PFSK-1 (cell line): Measurements from ENCODE around the gene MAST4.

Source experiments
- FOXP2 ChIP-seq: optimal IDR thresholded peaks from 2 replicates; pipeline ENCODE3; 2011; ENCODE audit warnings: borderline replicate concordance, control low read depth, inconsistent platforms; ENCODE audit not compliant: insufficient read depth; ENCODE audit errors: extremely low read length, extremely low read depth
- POLR2AphosphoS5 ChIP-seq: IDR thresholded peaks from 2 replicates; pipeline ENCODE4 v1.6.1; 2012; ENCODE audit warnings: low read depth, mild to moderate bottlenecking, control low read depth, low read length, moderate library complexity
- SIN3A ChIP-seq: IDR thresholded peaks from 2 replicates; pipeline ENCODE4 v1.6.1; 2012; ENCODE audit warnings: mild to moderate bottlenecking, low read length, moderate library complexity, borderline replicate concordance; ENCODE audit not compliant: insufficient read depth
- TAF1 ChIP-seq: IDR thresholded peaks from 2 replicates; pipeline ENCODE4 v1.6.1; 2012; ENCODE audit warnings: low read length, control low read depth, borderline replicate concordance; ENCODE audit not compliant: insufficient read depth
- TF ChIP-seq, protein P1 (sequence below), 2 experiments: IDR thresholded peaks; 2 replicates each; pipeline versions ENCODE4 v1.6.1 to v1.8.0; 2011 to 2012; ENCODE audit warnings: low read depth in 2 of 2, low read length in 2 of 2, control low read depth in 1 of 2, inconsistent platforms in 1 of 2, mild to moderate bottlenecking in 1 of 2, moderate library complexity in 1 of 2; ENCODE audit not compliant: insufficient read depth in 1 of 2

MAST4 gene

DNA sequence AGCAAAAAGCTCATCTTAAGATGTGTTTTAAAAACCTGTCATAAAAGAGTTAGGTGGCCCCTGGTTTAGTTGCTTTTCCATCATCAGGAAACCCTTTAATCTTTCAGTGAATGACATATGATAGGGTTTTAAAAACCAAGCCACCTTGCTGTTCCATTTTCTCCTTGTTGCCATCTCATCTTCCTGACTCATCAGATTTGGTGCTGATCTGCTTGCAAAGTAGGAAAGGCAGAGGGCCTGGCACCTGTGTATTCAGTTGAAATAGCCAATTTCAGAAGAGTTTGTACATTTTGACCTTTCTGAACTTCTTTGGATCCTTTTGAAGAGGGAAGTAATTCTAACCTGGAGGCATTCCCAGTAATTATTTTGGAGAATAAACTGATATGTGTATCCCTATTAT, 327.7 kb downstream of the MAST4 start:
- TF ChIP-seq TAF1, result no peak
- no peak for TF ChIP-seq FOXP2
- TF ChIP-seq SIN3A, result no peak
- TF ChIP-seq POLR2AphosphoS5, result no peak
- TF ChIP-seq, protein P1, sequence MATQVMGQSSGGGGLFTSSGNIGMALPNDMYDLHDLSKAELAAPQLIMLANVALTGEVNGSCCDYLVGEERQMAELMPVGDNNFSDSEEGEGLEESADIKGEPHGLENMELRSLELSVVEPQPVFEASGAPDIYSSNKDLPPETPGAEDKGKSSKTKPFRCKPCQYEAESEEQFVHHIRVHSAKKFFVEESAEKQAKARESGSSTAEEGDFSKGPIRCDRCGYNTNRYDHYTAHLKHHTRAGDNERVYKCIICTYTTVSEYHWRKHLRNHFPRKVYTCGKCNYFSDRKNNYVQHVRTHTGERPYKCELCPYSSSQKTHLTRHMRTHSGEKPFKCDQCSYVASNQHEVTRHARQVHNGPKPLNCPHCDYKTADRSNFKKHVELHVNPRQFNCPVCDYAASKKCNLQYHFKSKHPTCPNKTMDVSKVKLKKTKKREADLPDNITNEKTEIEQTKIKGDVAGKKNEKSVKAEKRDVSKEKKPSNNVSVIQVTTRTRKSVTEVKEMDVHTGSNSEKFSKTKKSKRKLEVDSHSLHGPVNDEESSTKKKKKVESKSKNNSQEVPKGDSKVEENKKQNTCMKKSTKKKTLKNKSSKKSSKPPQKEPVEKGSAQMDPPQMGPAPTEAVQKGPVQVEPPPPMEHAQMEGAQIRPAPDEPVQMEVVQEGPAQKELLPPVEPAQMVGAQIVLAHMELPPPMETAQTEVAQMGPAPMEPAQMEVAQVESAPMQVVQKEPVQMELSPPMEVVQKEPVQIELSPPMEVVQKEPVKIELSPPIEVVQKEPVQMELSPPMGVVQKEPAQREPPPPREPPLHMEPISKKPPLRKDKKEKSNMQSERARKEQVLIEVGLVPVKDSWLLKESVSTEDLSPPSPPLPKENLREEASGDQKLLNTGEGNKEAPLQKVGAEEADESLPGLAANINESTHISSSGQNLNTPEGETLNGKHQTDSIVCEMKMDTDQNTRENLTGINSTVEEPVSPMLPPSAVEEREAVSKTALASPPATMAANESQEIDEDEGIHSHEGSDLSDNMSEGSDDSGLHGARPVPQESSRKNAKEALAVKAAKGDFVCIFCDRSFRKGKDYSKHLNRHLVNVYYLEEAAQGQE (IDR thresholded peaks at IDR 0.05; ENCODE audit: insufficient read depth in 1 of 2, low read depth in 2 of 2, low read length in 2 of 2), result no peak

DNA sequence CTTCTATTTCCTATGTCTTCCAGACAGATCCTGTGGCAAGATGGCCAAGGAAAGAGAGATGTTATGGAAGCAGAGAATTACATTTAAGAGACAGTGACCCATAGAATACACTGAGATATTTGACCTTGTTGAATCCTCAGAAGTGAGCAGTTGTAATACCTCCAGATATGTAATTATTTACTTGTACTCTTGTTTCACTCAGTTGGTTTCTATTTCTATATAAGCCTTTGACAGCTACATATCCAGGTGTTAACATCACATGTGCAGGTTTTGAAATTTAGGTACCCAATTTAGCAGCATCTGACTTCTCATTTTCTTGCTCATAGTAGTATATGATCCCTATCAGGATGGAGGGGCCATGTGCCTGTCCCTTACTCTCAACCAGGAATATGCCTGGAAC, 330.9 kb downstream of the MAST4 start:
- no peak for TF ChIP-seq FOXP2
- TF ChIP-seq POLR2AphosphoS5, result no peak
- no peak for TF ChIP-seq SIN3A
- TF ChIP-seq, protein P1 (IDR thresholded peaks at IDR 0.05; ENCODE audit: insufficient read depth in 1 of 2, low read depth in 2 of 2, low read length in 2 of 2), result no peak
- no peak for TF ChIP-seq TAF1

DNA sequence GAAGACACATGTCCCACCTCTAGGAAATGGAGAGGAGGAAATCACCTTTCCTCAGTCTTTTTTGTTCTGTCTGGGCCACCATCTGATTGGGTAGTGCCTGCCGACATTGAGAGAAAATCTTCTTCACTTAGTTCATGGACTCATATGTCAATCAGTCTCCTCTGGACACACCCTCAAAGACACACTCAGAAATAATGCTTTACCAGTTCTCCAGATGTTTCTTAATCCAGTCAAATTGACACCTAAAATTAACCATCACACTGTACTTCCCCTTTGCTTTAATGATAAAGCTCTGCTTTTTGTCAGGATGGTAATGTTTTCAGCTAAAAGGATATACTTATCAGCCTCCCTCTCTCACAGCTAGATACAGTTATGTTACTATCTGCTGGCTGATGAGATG, 333.1 kb downstream of the MAST4 start:
- TF ChIP-seq FOXP2, result no peak
- no peak for TF ChIP-seq SIN3A
- TF ChIP-seq TAF1, result no peak
- TF ChIP-seq, protein P1 (IDR thresholded peaks at IDR 0.05; ENCODE audit: insufficient read depth in 1 of 2, low read depth in 2 of 2, low read length in 2 of 2), result no peak
- no peak for TF ChIP-seq POLR2AphosphoS5

DNA sequence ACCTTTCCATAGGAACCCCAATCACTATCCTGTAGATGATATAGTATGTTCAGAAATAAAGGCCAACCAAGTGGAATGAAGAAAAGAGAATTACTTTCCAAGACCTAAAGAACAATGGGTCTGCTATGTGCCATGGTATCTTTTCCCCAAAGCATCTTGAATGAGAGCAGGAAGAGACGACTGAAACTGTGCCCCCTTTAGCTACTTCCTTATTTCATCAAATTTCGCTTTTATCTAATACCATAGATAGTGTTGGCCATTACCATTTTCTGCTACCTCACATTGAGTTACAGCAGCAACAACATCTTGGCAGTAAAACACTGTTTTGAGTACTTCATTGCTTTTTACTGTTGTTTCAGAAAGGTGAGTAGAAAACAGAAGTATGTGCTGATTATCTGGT, 333.8 kb downstream of the MAST4 start:
- no peak for TF ChIP-seq POLR2AphosphoS5
- TF ChIP-seq TAF1, result no peak
- TF ChIP-seq FOXP2, result no peak
- TF ChIP-seq, protein P1 (IDR thresholded peaks at IDR 0.05; ENCODE audit: insufficient read depth in 1 of 2, low read depth in 2 of 2, low read length in 2 of 2), result no peak

DNA sequence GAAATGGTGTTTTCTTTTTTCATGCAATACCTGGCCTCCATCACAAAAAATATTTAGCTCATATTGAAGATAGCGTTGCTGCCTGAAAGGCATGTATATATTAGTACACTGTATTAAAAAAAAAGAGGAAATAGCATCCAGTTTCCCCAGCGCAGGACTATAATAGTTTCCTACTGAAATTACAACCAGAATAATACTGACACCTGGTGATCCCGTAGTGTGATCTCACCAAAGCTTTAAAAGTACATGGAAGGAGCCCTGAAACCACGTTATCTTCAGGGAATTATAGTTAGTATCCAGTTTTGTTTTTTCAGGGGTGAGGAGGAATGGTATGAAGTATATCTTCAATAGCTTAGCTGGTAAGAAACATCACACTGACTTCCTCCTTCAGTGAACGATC, 335.5 kb downstream of the MAST4 start:
- TF ChIP-seq, protein P1 (IDR thresholded peaks at IDR 0.05; ENCODE audit: insufficient read depth in 1 of 2, low read depth in 2 of 2, low read length in 2 of 2), result no peak
- TF ChIP-seq TAF1 (no peak), FOXP2 (no peak), SIN3A (no peak), POLR2AphosphoS5 (no peak)
